Kidney epithelial cell (primary cell): ENCODE results near the gene BCAR3. TPM values are rescaled to one million over a fixed set of nuclear protein-coding genes. Genes with fewer than 3 reads are reported as not detected.
"Not testable (repeated sequence)": the region's sequence is repeated elsewhere in the genome, so short reads cannot be mapped to it uniquely, and the experiment has no call there.

ENCODE experiments used
- DNase-seq: peaks from one replicate; pipeline ENCODE4 v3.0.0-alpha.2; 2010; ENCODE audit warnings: low read depth
- H3K27me3 ChIP-seq: 2 replicates; pipeline ENCODE4 v1.6.0; 2011; ENCODE audit warnings: low read length; ENCODE audit not compliant: control insufficient read depth, insufficient read depth
- H3K36me3 ChIP-seq: 2 replicates; pipeline ENCODE4 v1.5.1; 2011; ENCODE audit warnings: low read length; ENCODE audit not compliant: control insufficient read depth, insufficient read depth
- H3K4me3 ChIP-seq: 2 replicates; pipeline ENCODE4 v1.5.1; 2011; ENCODE audit warnings: low read depth, mild to moderate bottlenecking, control low read depth, low read length
- total RNA-seq: library from RNA; depleted of rRNA; stranded (reverse); fragments of >200 nt; gene quantifications from 2 replicates; pipeline ENCODE4 v1.2.3, GENCODE V29; 2015
- TF ChIP-seq, protein P1 (sequence below): IDR thresholded peaks from 2 replicates; pipeline ENCODE4 v1.5.1; 2011; ENCODE audit warnings: mild to moderate bottlenecking, moderate library complexity, low read length, control low read depth, inconsistent platforms; ENCODE audit not compliant: insufficient read depth, poor library complexity, severe bottlenecking

Gene BCAR3
- total RNA-seq, 1 donor from 2014 or later = 93.3 TPM

GRCh38 chr1:93677729-93678128 is 3.9 kb downstream of the BCAR3 start:
- TF ChIP-seq, protein P1, sequence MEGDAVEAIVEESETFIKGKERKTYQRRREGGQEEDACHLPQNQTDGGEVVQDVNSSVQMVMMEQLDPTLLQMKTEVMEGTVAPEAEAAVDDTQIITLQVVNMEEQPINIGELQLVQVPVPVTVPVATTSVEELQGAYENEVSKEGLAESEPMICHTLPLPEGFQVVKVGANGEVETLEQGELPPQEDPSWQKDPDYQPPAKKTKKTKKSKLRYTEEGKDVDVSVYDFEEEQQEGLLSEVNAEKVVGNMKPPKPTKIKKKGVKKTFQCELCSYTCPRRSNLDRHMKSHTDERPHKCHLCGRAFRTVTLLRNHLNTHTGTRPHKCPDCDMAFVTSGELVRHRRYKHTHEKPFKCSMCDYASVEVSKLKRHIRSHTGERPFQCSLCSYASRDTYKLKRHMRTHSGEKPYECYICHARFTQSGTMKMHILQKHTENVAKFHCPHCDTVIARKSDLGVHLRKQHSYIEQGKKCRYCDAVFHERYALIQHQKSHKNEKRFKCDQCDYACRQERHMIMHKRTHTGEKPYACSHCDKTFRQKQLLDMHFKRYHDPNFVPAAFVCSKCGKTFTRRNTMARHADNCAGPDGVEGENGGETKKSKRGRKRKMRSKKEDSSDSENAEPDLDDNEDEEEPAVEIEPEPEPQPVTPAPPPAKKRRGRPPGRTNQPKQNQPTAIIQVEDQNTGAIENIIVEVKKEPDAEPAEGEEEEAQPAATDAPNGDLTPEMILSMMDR = no peak
- Histone ChIP-seq H3K27me3 (no peaks in the 10 kb centered on the region), H3K36me3 (no peaks in the 10 kb centered on the region), H3K4me3 (no peak overlapping the region)
- DNase-seq = no peak

DNA sequence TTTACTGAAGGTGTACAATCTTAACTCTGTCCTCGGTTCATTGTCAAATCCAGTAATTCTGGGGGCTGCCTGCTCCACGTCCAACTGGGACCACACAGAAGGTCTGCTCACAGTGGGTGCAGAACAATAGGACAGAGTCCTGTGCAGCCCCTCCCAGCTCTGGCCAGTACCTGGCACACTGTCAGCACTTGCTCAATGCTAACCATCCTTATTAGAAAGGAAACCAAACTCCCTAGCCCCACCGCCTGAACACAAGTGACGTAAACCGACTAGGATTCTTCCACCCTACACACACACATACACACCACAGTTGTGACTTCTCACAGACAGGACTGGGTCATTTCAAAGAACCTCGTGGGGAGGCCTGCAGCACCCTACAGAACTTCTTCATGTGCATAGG is 5.2 kb downstream of the BCAR3 start:
- no peak for DNase-seq
- H3K27me3 ChIP-seq = no peaks in the 10 kb centered on the region
- no peak overlapping the region for H3K4me3 ChIP-seq
- no peaks in the 10 kb centered on the region for H3K36me3 ChIP-seq
- TF ChIP-seq, protein P1 = no peak

DNA sequence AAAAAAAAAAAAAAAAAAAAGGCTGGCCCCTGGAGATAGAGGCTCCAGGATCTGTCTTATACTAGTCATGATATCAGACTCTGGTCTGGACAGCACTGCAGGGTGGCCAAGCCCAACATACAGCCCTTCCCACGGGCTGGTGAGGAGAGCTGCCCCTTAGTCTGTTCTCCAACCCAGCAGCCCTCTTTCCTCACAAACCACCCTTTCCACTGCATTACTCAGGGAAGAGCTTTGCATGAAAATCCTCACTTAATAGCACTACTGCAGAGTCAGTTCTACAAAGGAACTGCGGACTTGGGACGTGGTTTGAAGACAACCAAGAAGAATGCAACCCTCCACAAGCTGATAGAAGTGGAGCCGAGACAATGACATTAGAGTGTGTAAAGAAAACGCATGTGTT is 5.7 kb downstream of the BCAR3 start:
- no peaks in the 10 kb centered on the region for H3K27me3 ChIP-seq
- no peaks in the 10 kb centered on the region for H3K36me3 ChIP-seq
- DNase-seq = no peak
- TF ChIP-seq, protein P1 = no peak
- no peak overlapping the region for H3K4me3 ChIP-seq

GRCh38 chr1:93675271-93675670 is 6.4 kb downstream of the BCAR3 start:
- no peak overlapping the region for H3K4me3 ChIP-seq
- H3K36me3 ChIP-seq = no peaks in the 10 kb centered on the region

GRCh38 chr1:93674071-93674470 is 7.6 kb downstream of the BCAR3 start:
- not testable (repeated sequence) for H3K27me3 ChIP-seq, H3K36me3 ChIP-seq, H3K4me3 ChIP-seq, DNase-seq

More at GRCh38 chr1:93675271-93675670, 6.4 kb downstream of the BCAR3 start:
- DNase-seq = no peak
- TF ChIP-seq, protein P1 = no peak
- no peaks in the 10 kb centered on the region for H3K27me3 ChIP-seq

GRCh38 chr1:93673163-93673829 is 8.3 kb downstream of the BCAR3 start:
- DNase-seq = no peak
- no peaks in the 10 kb centered on the region for H3K27me3 ChIP-seq
- no peak overlapping the region for H3K4me3 ChIP-seq
- no peaks in the 10 kb centered on the region for H3K36me3 ChIP-seq
- TF ChIP-seq, protein P1 = no peak
